Prostate gland (tissue), 2 donors: Measurements from ENCODE around the gene PDE4D.

Source experiments
- POLR2A ChIP-seq: fragments of 450-650 bp; IDR thresholded peaks from one replicate; pipeline ENCODE4 v1.6.1; 2016; ENCODE audit warnings: antibody characterized with exemption, mild to moderate bottlenecking
- TF ChIP-seq, protein P1 (sequence below), 4 experiments: fragments of 200-600 bp in 2 of 4; fragments of 450-650 bp in 2 of 4; sonication (generic) in 2 of 4; IDR thresholded peaks; 1 replicate in 3 of 4; 2 replicates in 1 of 4; pipeline ENCODE4 v1.5.1; 2016 to 2019; ENCODE audit warnings: antibody characterized with exemption in 4 of 4, mild to moderate bottlenecking in 2 of 4, moderate library complexity in 2 of 4

DNA sequence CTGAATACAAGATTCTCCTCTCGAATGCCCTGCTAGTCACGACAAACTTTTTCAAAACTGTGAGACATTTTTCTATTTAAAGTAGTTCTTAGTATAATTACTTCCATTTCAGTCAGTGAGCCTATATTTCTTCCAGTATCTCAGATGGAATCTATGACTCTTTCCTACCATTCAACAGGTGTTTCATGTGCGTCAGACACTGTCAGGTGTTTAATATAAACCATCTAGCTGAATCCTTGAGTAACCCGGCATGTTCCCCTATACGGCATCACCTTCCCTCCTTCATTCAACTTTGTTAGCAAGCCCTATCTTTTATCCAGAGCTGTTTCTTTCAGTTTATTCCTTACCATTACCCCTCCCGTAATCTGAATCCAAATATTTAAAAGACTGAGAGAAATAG is 891.8 kb downstream of the PDE4D start:
- no peak for TF ChIP-seq POLR2A
- TF ChIP-seq, protein P1, sequence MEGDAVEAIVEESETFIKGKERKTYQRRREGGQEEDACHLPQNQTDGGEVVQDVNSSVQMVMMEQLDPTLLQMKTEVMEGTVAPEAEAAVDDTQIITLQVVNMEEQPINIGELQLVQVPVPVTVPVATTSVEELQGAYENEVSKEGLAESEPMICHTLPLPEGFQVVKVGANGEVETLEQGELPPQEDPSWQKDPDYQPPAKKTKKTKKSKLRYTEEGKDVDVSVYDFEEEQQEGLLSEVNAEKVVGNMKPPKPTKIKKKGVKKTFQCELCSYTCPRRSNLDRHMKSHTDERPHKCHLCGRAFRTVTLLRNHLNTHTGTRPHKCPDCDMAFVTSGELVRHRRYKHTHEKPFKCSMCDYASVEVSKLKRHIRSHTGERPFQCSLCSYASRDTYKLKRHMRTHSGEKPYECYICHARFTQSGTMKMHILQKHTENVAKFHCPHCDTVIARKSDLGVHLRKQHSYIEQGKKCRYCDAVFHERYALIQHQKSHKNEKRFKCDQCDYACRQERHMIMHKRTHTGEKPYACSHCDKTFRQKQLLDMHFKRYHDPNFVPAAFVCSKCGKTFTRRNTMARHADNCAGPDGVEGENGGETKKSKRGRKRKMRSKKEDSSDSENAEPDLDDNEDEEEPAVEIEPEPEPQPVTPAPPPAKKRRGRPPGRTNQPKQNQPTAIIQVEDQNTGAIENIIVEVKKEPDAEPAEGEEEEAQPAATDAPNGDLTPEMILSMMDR (IDR thresholded peaks at IDR 0.05): no peak
